Activated CD4-positive, alpha-beta T cell treated with anti-CD3 and anti-CD28 coated beads, Interleukin-2, amount 10 ng/mL, durations not matched to agents 7 days and 5 days (primary cell): Measurements from ENCODE around the gene RAD1. TPM values are rescaled to one million over a fixed set of nuclear protein-coding genes. Genes with fewer than 3 reads are reported as not detected.

Experiments used
- CTCF ChIA-PET: fragments of 350-600 bp; sonication (Branson Sonifier 250); formaldehyde crosslinking; loops from one replicate; lab custom pipeline; 2021; ENCODE audit warnings: antibody characterized with exemption; lab: Charles Lee
- POLR2A ChIA-PET: fragments of 350-600 bp; sonication (Branson Sonifier 250); formaldehyde crosslinking; loops from one replicate; lab custom pipeline; 2021; ENCODE audit warnings: antibody characterized with exemption; lab: Charles Lee
- DNase-seq: peaks from one replicate; pipeline ENCODE4 v3.0.0-alpha.2; 2020
- H3K27ac Mint-ChIP-seq: one replicate; pipeline ENCODE4 v1.8.0; 2021; ENCODE audit warnings: mild to moderate bottlenecking, moderate library complexity, mixed read lengths
- H3K27me3 Mint-ChIP-seq: one replicate; pipeline ENCODE4 v1.8.0; 2021; ENCODE audit warnings: mixed read lengths
- H3K36me3 Mint-ChIP-seq: one replicate; pipeline ENCODE4 v1.8.0; 2021; ENCODE audit warnings: low read depth, mixed read lengths
- H3K4me1 Mint-ChIP-seq: one replicate; pipeline ENCODE4 v1.8.0; 2021; ENCODE audit warnings: mixed read lengths
- H3K4me3 Mint-ChIP-seq: one replicate; pipeline ENCODE4 v1.8.0; 2021; ENCODE audit warnings: mild to moderate bottlenecking, moderate library complexity, mixed read lengths
- H3K9me3 Mint-ChIP-seq: one replicate; pipeline ENCODE4 v1.8.0; 2021; ENCODE audit warnings: mixed read lengths
- total RNA-seq, 2 experiments: library from RNA; stranded (reverse); gene quantifications; one replicate each; pipeline ENCODE4 v1.2.3, GENCODE V29; 2021

Gene RAD1
- total RNA-seq, 2 experiments from 2014 or later: 25.6 to 26.5 TPM

- no peak for DNase-seq
- CTCF ChIA-PET: no interaction called here
- Mint-ChIP-seq H3K36me3 (peaks cover 46% of the 10 kb centered on the region), H3K9me3 (no peaks in the 10 kb centered on the region), H3K4me3 (no peak overlapping the region), H3K4me1 (peaks cover 40% of the 10 kb centered on the region), H3K27me3 (no peaks in the 10 kb centered on the region), H3K27ac (no peak overlapping the region)
- POLR2A ChIA-PET: no interaction called here
These were observed 2.2 kb downstream of the RAD1 start for GRCh38 chr5:34913072-34913471.

- H3K4me1 Mint-ChIP-seq: peaks cover 6% of the 10 kb centered on the region
- no peak overlapping the region for H3K4me3 Mint-ChIP-seq
- H3K36me3 Mint-ChIP-seq: peaks cover 22% of the 10 kb centered on the region
- no peak for DNase-seq
- no peaks in the 10 kb centered on the region for H3K9me3 Mint-ChIP-seq
- POLR2A ChIA-PET: no interaction called here
- H3K27me3 Mint-ChIP-seq: no peaks in the 10 kb centered on the region
- CTCF ChIA-PET: interaction anchor here (1.4 to 1.7 kb wide), 2 partner anchors 9 to 13 kb away, joined by 5 to 6 read pairs; no protein-coding TSS in a partner anchor
- H3K27ac Mint-ChIP-seq: no peak overlapping the region
These were observed 9.7 kb downstream of the RAD1 start for GRCh38 chr5:34905564-34905963.

GRCh38 chr5:34903260-34903659 lies 12.0 kb downstream of the RAD1 start:
- POLR2A ChIA-PET: no interaction called here

GRCh38 chr5:34900652-34901051 lies 14.7 kb downstream of the RAD1 start:
- H3K36me3 Mint-ChIP-seq: peaks cover 5% of the 10 kb centered on the region
- no peak overlapping the region for H3K27ac Mint-ChIP-seq
- H3K4me1 Mint-ChIP-seq: no peaks in the 10 kb centered on the region
- H3K27me3 Mint-ChIP-seq: no peaks in the 10 kb centered on the region
- no peak overlapping the region for H3K4me3 Mint-ChIP-seq
- CTCF ChIA-PET: interaction anchor here (0.6 kb wide), 1 partner anchor 414 kb away, joined by 3 read pairs; no protein-coding TSS in a partner anchor
- POLR2A ChIA-PET: no interaction called here
- DNase-seq: no peak
- H3K9me3 Mint-ChIP-seq: no peaks in the 10 kb centered on the region

More at GRCh38 chr5:34903260-34903659, 12.0 kb downstream of the RAD1 start:
- Mint-ChIP-seq H3K36me3 (peaks cover 5% of the 10 kb centered on the region), H3K27me3 (no peaks in the 10 kb centered on the region), H3K9me3 (no peaks in the 10 kb centered on the region), H3K4me3 (no peak overlapping the region), H3K27ac (no peak overlapping the region), H3K4me1 (no peaks in the 10 kb centered on the region)
- DNase-seq: no peak
- CTCF ChIA-PET: interaction anchor here (1.8 to 1.9 kb wide), 2 partner anchors 10 to 12 kb away, joined by 5 to 8 read pairs; partner anchors contain the start of genes BRIX1 and RAD1

GRCh38 chr5:34899066-34899465 lies 16.2 kb downstream of the RAD1 start:
- POLR2A ChIA-PET: no interaction called here
- H3K4me3 Mint-ChIP-seq: no peak overlapping the region
- H3K27me3 Mint-ChIP-seq: no peaks in the 10 kb centered on the region
- H3K9me3 Mint-ChIP-seq: no peaks in the 10 kb centered on the region
- no peak for DNase-seq
- CTCF ChIA-PET: interaction anchor here (0.6 to 1.7 kb wide), 3 partner anchors 12 to 1242 kb away, joined by 3 to 6 read pairs (median 3); no protein-coding TSS in a partner anchor
- peaks cover 7% of the 10 kb centered on the region for H3K36me3 Mint-ChIP-seq
- no peaks in the 10 kb centered on the region for H3K4me1 Mint-ChIP-seq
- H3K27ac Mint-ChIP-seq: no peak overlapping the region

- Mint-ChIP-seq H3K27me3 (no peaks in the 10 kb centered on the region), H3K4me1 (no peaks in the 10 kb centered on the region), H3K4me3 (no peak overlapping the region), H3K36me3 (peaks cover 3% of the 10 kb centered on the region), H3K9me3 (no peaks in the 10 kb centered on the region), H3K27ac (no peak overlapping the region)
- ChIA-PET CTCF (interaction anchor here (0.6 to 1.7 kb wide), 6 partner anchors 13 to 1241 kb away, joined by 3 to 6 read pairs (median 3); partner anchors contain the start of gene DNAJC21), POLR2A (no interaction called here)
- peak; percentile 73 for DNase-seq
These were observed 16.9 kb downstream of the RAD1 start for GRCh38 chr5:34898258-34898895.

- ChIA-PET CTCF (interaction anchor here (0.9 to 1.7 kb wide), 3 partner anchors 32 to 374 kb away, joined by 3 to 6 read pairs (median 5); partner anchors contain the start of gene DNAJC21), POLR2A (no interaction called here)
- H3K4me3 Mint-ChIP-seq: no peak overlapping the region
- peaks cover 1% of the 10 kb centered on the region for H3K36me3 Mint-ChIP-seq
- H3K27me3 Mint-ChIP-seq: no peaks in the 10 kb centered on the region
- no peak for DNase-seq
- no peaks in the 10 kb centered on the region for H3K4me1 Mint-ChIP-seq
- no peak overlapping the region for H3K27ac Mint-ChIP-seq
- no peaks in the 10 kb centered on the region for H3K9me3 Mint-ChIP-seq
These were observed 17.7 kb downstream of the RAD1 start for GRCh38 chr5:34897646-34898045.

GRCh38 chr5:34895641-34896419 lies 19.5 kb downstream of the RAD1 start:
- H3K27ac Mint-ChIP-seq: no peak overlapping the region
- DNase-seq: no peak
- ChIA-PET POLR2A (no interaction called here), CTCF (interaction anchor here (1.1 kb wide), 1 partner anchor 68 kb away, joined by 3 read pairs; no protein-coding TSS in a partner anchor)
- no peaks in the 10 kb centered on the region for H3K4me1 Mint-ChIP-seq
- peaks cover 1% of the 10 kb centered on the region for H3K36me3 Mint-ChIP-seq
- H3K9me3 Mint-ChIP-seq: no peaks in the 10 kb centered on the region
- no peak overlapping the region for H3K4me3 Mint-ChIP-seq
- H3K27me3 Mint-ChIP-seq: no peaks in the 10 kb centered on the region

GRCh38 chr5:34894716-34895115 lies 20.6 kb downstream of the RAD1 start:
- H3K4me1 Mint-ChIP-seq: no peaks in the 10 kb centered on the region
- ChIA-PET POLR2A (no interaction called here), CTCF (no interaction called here)
- H3K4me3 Mint-ChIP-seq: no peak overlapping the region
- H3K27me3 Mint-ChIP-seq: no peaks in the 10 kb centered on the region
- no peak overlapping the region for H3K27ac Mint-ChIP-seq
- H3K9me3 Mint-ChIP-seq: no peaks in the 10 kb centered on the region
- peaks cover 1% of the 10 kb centered on the region for H3K36me3 Mint-ChIP-seq
- no peak for DNase-seq

- H3K4me3 Mint-ChIP-seq: no peak overlapping the region
- CTCF ChIA-PET: interaction anchor here (0.8 to 1.9 kb wide), 4 partner anchors 10 to 398 kb away, joined by 3 to 5 read pairs (median 5); partner anchors contain the start of genes BRIX1 and RAD1
- H3K9me3 Mint-ChIP-seq: no peaks in the 10 kb centered on the region
- POLR2A ChIA-PET: no interaction called here
- DNase-seq: no peak
- peaks cover 1% of the 10 kb centered on the region for H3K36me3 Mint-ChIP-seq
- H3K27me3 Mint-ChIP-seq: no peaks in the 10 kb centered on the region
- no peaks in the 10 kb centered on the region for H3K4me1 Mint-ChIP-seq
- H3K27ac Mint-ChIP-seq: no peak overlapping the region
These were observed 22.9 kb downstream of the RAD1 start for GRCh38 chr5:34892414-34892813.

- ChIA-PET CTCF (interaction anchor here (0.8 to 1.9 kb wide), 3 partner anchors 11 to 24 kb away, joined by 3 to 5 read pairs (median 5); partner anchors contain the start of genes BRIX1 and RAD1), POLR2A (no interaction called here)
- no peak for DNase-seq
- no peaks in the 10 kb centered on the region for H3K27me3 Mint-ChIP-seq
- H3K9me3 Mint-ChIP-seq: no peaks in the 10 kb centered on the region
- peaks cover 1% of the 10 kb centered on the region for H3K36me3 Mint-ChIP-seq
- H3K27ac Mint-ChIP-seq: no peak overlapping the region
- H3K4me1 Mint-ChIP-seq: no peaks in the 10 kb centered on the region
- no peak overlapping the region for H3K4me3 Mint-ChIP-seq
These were observed 23.3 kb downstream of the RAD1 start for GRCh38 chr5:34891981-34892380.

- Mint-ChIP-seq H3K27ac (no peak overlapping the region), H3K9me3 (no peaks in the 10 kb centered on the region), H3K4me1 (no peaks in the 10 kb centered on the region), H3K4me3 (no peak overlapping the region), H3K36me3 (no peaks in the 10 kb centered on the region), H3K27me3 (peaks cover 2% of the 10 kb centered on the region)
- POLR2A ChIA-PET: no interaction called here
- DNase-seq: no peak
- CTCF ChIA-PET: no interaction called here
These were observed 25.9 kb downstream of the RAD1 start for GRCh38 chr5:34889394-34889793.
